Measurements from ENCODE around the gene CSRP1.

DNA sequence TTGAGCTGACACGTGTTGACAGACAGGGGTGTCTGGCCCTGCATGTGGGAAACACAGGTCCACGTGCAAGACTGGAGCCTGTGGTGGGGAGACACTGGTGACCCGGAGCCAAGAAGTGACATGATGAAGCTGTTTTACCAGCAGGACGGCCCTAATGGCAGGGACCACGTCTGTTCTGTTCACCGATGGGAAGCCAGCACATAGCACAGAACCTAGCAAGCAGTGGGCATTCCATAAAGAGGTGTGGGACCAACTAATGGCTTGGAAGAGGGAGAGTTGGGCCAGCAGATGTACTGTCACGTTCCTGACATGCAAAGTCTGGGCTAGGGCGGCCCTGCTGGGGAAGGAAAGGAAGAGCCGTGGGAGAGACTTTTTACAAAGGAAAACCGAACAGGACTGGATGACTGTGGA is 47.3 kb upstream of the CSRP1 start:
- TF ChIP-seq POLR2AphosphoS5 (IDR thresholded peaks at IDR 0.05) (no peak), EZH2 (IDR thresholded peaks at IDR 0.05; ENCODE audit: borderline replicate concordance, insufficient read depth, low read length, poor library complexity, severe bottlenecking) (no peak), RAD21 (conservative IDR thresholded peaks at IDR 0.05) (no peak), EP300 (conservative IDR thresholded peaks at IDR 0.05; ENCODE audit: poor library complexity, severe bottlenecking) (no peak), REST (IDR thresholded peaks at IDR 0.05; ENCODE audit: borderline replicate concordance) (no peak)
- TF ChIP-seq, protein P1, sequence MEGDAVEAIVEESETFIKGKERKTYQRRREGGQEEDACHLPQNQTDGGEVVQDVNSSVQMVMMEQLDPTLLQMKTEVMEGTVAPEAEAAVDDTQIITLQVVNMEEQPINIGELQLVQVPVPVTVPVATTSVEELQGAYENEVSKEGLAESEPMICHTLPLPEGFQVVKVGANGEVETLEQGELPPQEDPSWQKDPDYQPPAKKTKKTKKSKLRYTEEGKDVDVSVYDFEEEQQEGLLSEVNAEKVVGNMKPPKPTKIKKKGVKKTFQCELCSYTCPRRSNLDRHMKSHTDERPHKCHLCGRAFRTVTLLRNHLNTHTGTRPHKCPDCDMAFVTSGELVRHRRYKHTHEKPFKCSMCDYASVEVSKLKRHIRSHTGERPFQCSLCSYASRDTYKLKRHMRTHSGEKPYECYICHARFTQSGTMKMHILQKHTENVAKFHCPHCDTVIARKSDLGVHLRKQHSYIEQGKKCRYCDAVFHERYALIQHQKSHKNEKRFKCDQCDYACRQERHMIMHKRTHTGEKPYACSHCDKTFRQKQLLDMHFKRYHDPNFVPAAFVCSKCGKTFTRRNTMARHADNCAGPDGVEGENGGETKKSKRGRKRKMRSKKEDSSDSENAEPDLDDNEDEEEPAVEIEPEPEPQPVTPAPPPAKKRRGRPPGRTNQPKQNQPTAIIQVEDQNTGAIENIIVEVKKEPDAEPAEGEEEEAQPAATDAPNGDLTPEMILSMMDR (IDR thresholded peaks at IDR 0.05; ENCODE audit: poor library complexity, severe bottlenecking) = no peak
